Gastrocnemius medialis (tissue), 4 donors: ENCODE measurements around the gene SSBP4. TPM values are rescaled to one million over a fixed set of nuclear protein-coding genes. Genes with fewer than 3 reads are reported as not detected.
A peak's percentile ranks its signal among the peaks of the same experiment; 100 is the strongest.

Source experiments
- ATAC-seq, 2 donors: fragments of 150-250 bp; one replicate each; pipeline ENCODE4 v1.9.1; 2016
- DNase-seq, 2 donors: peaks; one replicate each; pipeline ENCODE4 v3.0.0-alpha.2; 2019
- H3K27ac ChIP-seq, 4 donors: fragments of 200-600 bp; sonication (generic); 1 replicate in 1 of 4; 2 replicates in 3 of 4; pipeline ENCODE4 v1.5.1; 2016 to 2018; ENCODE audit warnings: mild to moderate bottlenecking in 2 of 4, moderate library complexity in 1 of 4
- H3K27me3 ChIP-seq, 3 donors: fragments of 200-600 bp; sonication (generic) in 2 of 3; 1 replicate in 1 of 3; 2 replicates in 2 of 3; pipeline versions ENCODE4 v1.5.1 to v1.6.0; 2016 to 2019; ENCODE audit warnings: mild to moderate bottlenecking in 1 of 3, moderate library complexity in 1 of 3
- H3K36me3 ChIP-seq, 2 donors: fragments of 200-600 bp; sonication (generic) in 1 of 2; one replicate each; pipeline ENCODE4 v1.5.1; 2017 to 2018
- H3K4me1 ChIP-seq, 2 donors: fragments of 200-600 bp; sonication (generic) in 1 of 2; one replicate each; pipeline ENCODE4 v1.5.1; 2016 to 2017; ENCODE audit warnings: mild to moderate bottlenecking in 2 of 2
- H3K4me3 ChIP-seq, 4 donors: fragments of 200-600 bp; sonication (generic) in 3 of 4; 1 replicate in 1 of 4; 2 replicates in 3 of 4; pipeline ENCODE4 v1.5.1; 2016 to 2019; ENCODE audit warnings: mild to moderate bottlenecking in 2 of 4
- H3K9me3 ChIP-seq, 3 donors: fragments of 200-600 bp; sonication (generic) in 2 of 3; 1 replicate in 1 of 3; 2 replicates in 2 of 3; pipeline ENCODE4 v1.5.1; 2016 to 2019
- POLR2A ChIP-seq, 2 donors: fragments of 450-650 bp; IDR thresholded peaks; one replicate each; pipeline ENCODE4 v1.6.1; 2017; ENCODE audit warnings: antibody characterized with exemption in 2 of 2, mild to moderate bottlenecking in 2 of 2, moderate library complexity in 2 of 2
- in situ Hi-C, 4 donors: fragments of 200-750 bp; cut with MboI; loops; one replicate each; pipeline versions ENCODE4 v1.15.0 to v1.8.0; 2017; ENCODE audit warnings: low sequenced_read_pairs in 4 of 4
- intact Hi-C: fragments of 100-400 bp; cut with DNase I; formaldehyde crosslinking; loops from one replicate; pipeline ENCODE4 v1.15.1; 2023; ENCODE audit warnings: low total_unique reads
- total RNA-seq, 4 donors: library from RNA; depleted of rRNA; stranded (reverse); fragments of >200 nt; gene quantifications; one replicate each; pipeline versions ENCODE4 v1.1.0 to v1.2.3, GENCODE V29; 2016
- TF ChIP-seq, protein P1 (sequence below), 5 experiments: fragments of 450-650 bp in 3 of 5; fragments of 200-600 bp in 2 of 5; sonication (generic) in 2 of 5; IDR thresholded peaks in 4 of 5; conservative IDR thresholded peaks in 1 of 5; 1 replicate in 4 of 5; 2 replicates in 1 of 5; pipeline ENCODE4 v1.5.1; 2016 to 2019; ENCODE audit warnings: antibody characterized with exemption in 5 of 5, mild to moderate bottlenecking in 3 of 5, moderate library complexity in 3 of 5

Gene SSBP4
- total RNA-seq, result 10 to 100 TPM; 24.7 to 65.2 (median 44.1) TPM

DNA sequence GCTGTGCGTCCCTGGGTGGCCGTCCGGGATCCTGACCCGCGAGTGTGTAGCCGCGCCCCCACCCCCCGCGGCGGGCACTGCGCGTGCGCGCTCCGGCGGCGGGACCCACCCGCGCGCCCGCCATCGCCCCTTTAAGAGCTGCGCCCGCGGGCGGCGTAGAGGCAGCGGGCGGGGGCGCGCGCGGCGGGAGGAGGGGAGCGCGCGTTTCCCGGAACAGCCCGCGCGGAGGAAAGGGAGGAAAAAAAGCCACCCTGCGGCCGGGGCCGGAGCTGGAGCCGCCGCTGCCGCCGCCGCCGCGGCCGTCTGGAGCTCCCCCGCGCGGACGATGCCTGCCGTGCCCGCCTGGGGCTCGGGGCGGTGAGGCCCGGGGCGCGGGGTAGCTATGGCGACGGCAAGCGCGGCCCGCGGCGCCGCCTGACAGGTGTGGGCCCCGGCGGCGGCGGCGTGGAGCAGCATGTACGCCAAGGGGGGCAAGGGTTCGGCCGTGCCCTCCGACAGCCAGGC, at the start of gene SSBP4:
SSBP4 (plus strand) TSS at position 204 of the 504 bp plus-strand sequence; CDS start at position 455, 251 bp downstream.
- DNase-seq (peak in 1 of 2 donors; percentile 59), ATAC-seq (peak; percentile 60 to 64)
- Histone ChIP-seq H3K27me3 (peaks cover 20 to 26% (median 21%) of the 10 kb centered on the region in 3 donors), H3K9me3 (no peaks in the 10 kb centered on the region), H3K36me3 (no peaks in the 10 kb centered on the region), H3K4me3 (peak within 1 kb of the TSS; percentile 57 to 69 (median 62)), H3K4me1 (peaks cover 18 to 62% of the 10 kb centered on the region in 2 donors), H3K27ac (peak within 1 kb of the TSS; percentile 83 to 92 (median 84))
- intact Hi-C loops, result loop anchor here (10.0 kb wide), 1 partner anchor 214 kb away; the partner anchor contains the start of gene RAB3A
- TF ChIP-seq, protein P1, sequence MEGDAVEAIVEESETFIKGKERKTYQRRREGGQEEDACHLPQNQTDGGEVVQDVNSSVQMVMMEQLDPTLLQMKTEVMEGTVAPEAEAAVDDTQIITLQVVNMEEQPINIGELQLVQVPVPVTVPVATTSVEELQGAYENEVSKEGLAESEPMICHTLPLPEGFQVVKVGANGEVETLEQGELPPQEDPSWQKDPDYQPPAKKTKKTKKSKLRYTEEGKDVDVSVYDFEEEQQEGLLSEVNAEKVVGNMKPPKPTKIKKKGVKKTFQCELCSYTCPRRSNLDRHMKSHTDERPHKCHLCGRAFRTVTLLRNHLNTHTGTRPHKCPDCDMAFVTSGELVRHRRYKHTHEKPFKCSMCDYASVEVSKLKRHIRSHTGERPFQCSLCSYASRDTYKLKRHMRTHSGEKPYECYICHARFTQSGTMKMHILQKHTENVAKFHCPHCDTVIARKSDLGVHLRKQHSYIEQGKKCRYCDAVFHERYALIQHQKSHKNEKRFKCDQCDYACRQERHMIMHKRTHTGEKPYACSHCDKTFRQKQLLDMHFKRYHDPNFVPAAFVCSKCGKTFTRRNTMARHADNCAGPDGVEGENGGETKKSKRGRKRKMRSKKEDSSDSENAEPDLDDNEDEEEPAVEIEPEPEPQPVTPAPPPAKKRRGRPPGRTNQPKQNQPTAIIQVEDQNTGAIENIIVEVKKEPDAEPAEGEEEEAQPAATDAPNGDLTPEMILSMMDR (IDR thresholded peaks at IDR 0.05 in 4 of 5, conservative IDR thresholded peaks at IDR 0.05 in 1 of 5), result peak in 4 of 5 experiments; percentile 57 to 67 (median 59)
- peak; percentile 59 to 60 for TF ChIP-seq POLR2A (IDR thresholded peaks at IDR 0.05)
- in situ Hi-C loops, result loop anchor here in 2 of 4 donors (25.0 kb wide), 1 partner anchor 157 kb away; the partner anchor contains the start of gene IQCN (in 2 of the 2)

DNA sequence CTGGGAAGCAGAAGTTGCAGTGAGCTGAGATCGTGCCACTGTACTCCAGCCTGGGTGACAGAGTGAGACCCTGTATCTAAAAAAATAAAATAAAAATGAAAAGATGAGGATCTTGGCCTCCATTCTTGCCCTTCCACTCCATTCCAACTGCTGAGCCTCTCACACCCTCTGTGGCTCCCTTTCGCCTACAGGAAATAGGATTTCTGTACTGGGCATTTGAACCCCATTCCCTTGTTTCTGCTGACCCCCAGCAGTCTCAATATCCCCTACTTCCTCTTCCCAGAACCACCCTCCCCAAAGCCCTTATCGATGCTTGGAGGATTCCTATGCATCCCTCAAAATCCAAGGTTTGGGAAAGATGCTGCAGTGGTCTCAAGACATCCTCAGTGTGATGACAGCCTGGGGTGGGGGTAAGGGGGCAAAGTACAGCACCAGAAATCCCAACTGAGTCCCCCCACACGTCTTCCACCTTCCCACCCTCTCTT, 45.7 kb upstream of the SSBP4 start:
- no peak overlapping the region for H3K4me3 ChIP-seq
- no peak for DNase-seq
- intact Hi-C loops (no loop called here), in situ Hi-C loops (no loop called here)
- no peaks in the 10 kb centered on the region for H3K27me3 ChIP-seq
- no peaks in the 10 kb centered on the region for H3K9me3 ChIP-seq
- H3K4me1 ChIP-seq, result peaks cover 7 to 8% of the 10 kb centered on the region in 2 donors
- no peak for ATAC-seq
- H3K36me3 ChIP-seq, result no peaks in the 10 kb centered on the region
- TF ChIP-seq, protein P1 (IDR thresholded peaks at IDR 0.05 in 4 of 5, conservative IDR thresholded peaks at IDR 0.05 in 1 of 5), result no peak
- no peak for TF ChIP-seq POLR2A (IDR thresholded peaks at IDR 0.05)
- peak overlapping the region; percentile 76 to 87 (median 84) for H3K27ac ChIP-seq

DNA sequence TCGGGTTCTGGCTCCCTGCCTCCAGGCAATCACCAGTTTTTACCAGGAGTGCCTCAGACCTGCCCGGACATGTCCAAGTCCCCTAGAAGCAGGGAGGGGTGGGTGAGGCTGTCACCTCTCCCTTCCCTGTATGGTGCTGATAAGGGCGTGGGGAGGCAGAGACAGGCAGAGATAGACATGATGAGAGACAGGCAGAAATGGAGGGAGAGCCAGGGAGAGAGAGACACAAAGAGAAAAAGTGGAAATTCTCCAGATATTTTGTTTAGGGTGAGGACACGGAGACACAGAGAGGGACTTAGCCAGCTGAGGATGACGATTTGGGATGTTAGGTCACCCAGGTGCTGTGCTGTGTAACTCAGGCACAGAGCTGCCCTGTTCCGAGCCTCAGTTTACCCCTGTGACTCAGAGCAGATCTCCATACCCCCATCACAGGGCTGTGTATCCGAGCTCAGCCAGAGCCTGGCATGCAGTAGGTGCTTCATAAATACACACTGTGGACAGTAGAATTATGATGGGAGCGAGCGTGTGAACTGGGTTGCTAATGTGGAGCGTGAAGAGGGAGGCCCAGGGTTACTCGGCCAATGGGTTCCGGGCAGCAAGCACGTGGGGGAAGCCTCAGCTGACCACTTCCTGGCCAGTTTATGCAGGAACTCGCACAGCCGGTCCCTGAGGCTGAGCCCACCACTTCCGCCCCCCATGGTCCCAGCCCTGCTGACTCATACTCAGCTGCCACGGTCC, 45.1 kb upstream of the SSBP4 start:
- H3K4me3 ChIP-seq, result peak overlapping the region in 1 of 4 donors; percentile 10
- TF ChIP-seq, protein P1 (IDR thresholded peaks at IDR 0.05 in 4 of 5, conservative IDR thresholded peaks at IDR 0.05 in 1 of 5), result no peak
- TF ChIP-seq POLR2A (IDR thresholded peaks at IDR 0.05), result peak in 1 of 2 donors; percentile 40
- peak; percentile 88 to 94 for DNase-seq
- in situ Hi-C loops (no loop called here), intact Hi-C loops (no loop called here)
- H3K36me3 ChIP-seq, result no peaks in the 10 kb centered on the region
- H3K4me1 ChIP-seq, result peaks cover 7 to 8% of the 10 kb centered on the region in 2 donors
- peak overlapping the region; percentile 76 to 87 (median 84) for H3K27ac ChIP-seq
- H3K27me3 ChIP-seq, result no peaks in the 10 kb centered on the region
- peak; percentile 90 to 91 for ATAC-seq
- H3K9me3 ChIP-seq, result no peaks in the 10 kb centered on the region

DNA sequence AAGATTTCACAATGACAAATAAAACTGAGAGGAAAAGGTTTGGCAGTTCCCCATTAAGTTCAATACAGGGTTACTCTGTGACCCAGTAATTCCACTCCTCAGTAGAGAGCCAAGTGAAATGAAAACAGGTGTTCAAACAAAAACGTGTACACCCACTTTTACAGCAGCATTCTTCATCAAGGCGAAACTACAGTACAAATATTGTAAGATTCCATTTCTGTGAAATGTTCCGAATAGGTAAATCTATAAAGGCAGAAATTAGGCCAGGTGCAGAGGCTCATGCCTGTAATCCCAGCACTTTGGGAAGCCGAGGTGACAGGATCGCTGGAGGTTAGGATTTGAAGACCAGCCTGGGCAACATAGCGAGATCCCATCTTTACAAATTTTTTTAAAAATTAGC, 42.2 kb upstream of the SSBP4 start:
- peaks cover 17 to 21% of the 10 kb centered on the region in 2 donors for H3K4me1 ChIP-seq
- H3K27ac ChIP-seq, result peak overlapping the region in 1 of 4 donors; percentile 27

More for the DNA sequence above, 42.2 kb upstream of the SSBP4 start:
- intact Hi-C loops, result no loop called here
- ATAC-seq (no peak), DNase-seq (no peak)
- Histone ChIP-seq H3K27me3 (no peaks in the 10 kb centered on the region), H3K9me3 (no peaks in the 10 kb centered on the region), H3K4me3 (no peak overlapping the region), H3K36me3 (no peaks in the 10 kb centered on the region)
- TF ChIP-seq POLR2A (IDR thresholded peaks at IDR 0.05), result no peak
- TF ChIP-seq, protein P1 (IDR thresholded peaks at IDR 0.05 in 4 of 5, conservative IDR thresholded peaks at IDR 0.05 in 1 of 5), result no peak
- in situ Hi-C loops, result no loop called here
